HG02610 (cell line): ENCODE measurements around the gene RPTOR.

ENCODE experiments used
- ATAC-seq: cut with Tn5 transposase; IDR thresholded peaks from one replicate; pipeline ENCODE4 v1.9.1; 2021; ENCODE audit warnings: mild to moderate bottlenecking, moderate library complexity; ENCODE audit not compliant: unreplicated experiment

Gene RPTOR

GRCh38 chr17:80902197-80902962 lies 357.7 kb downstream of the RPTOR start:
- ATAC-seq, result no peak

- no peak for ATAC-seq
Measured at GRCh38 chr17:80902963-80903611, 358.4 kb downstream of the RPTOR start.

GRCh38 chr17:80904036-80904753 lies 359.6 kb downstream of the RPTOR start:
- ATAC-seq, result no peak

- ATAC-seq, result no peak
Measured at GRCh38 chr17:80905586-80906230, 361.1 kb downstream of the RPTOR start.

GRCh38 chr17:80906364-80907259 lies 362.0 kb downstream of the RPTOR start:
- ATAC-seq, result no peak

- no peak for ATAC-seq
Measured at GRCh38 chr17:80907281-80907680, 362.6 kb downstream of the RPTOR start.

GRCh38 chr17:80908211-80908610 lies 363.6 kb downstream of the RPTOR start:
- ATAC-seq, result no peak

GRCh38 chr17:80908776-80909175 lies 364.1 kb downstream of the RPTOR start:
- ATAC-seq, result no peak

GRCh38 chr17:80909635-80910034 lies 365.0 kb downstream of the RPTOR start:
- no peak for ATAC-seq

- ATAC-seq, result no peak
Measured at GRCh38 chr17:80910043-80910442, 365.4 kb downstream of the RPTOR start.

- ATAC-seq, result no peak
Measured at GRCh38 chr17:80912476-80912875, 367.8 kb downstream of the RPTOR start.

- ATAC-seq, result no peak
Measured at GRCh38 chr17:80913928-80914821, 369.5 kb downstream of the RPTOR start.

- no peak for ATAC-seq
Measured at GRCh38 chr17:80916246-80916645, 371.6 kb downstream of the RPTOR start.

GRCh38 chr17:80917716-80918560 lies 373.3 kb downstream of the RPTOR start:
- no peak for ATAC-seq

- ATAC-seq, result no peak
Measured at GRCh38 chr17:80918731-80919130, 374.1 kb downstream of the RPTOR start.

GRCh38 chr17:80919331-80920311 lies 375.0 kb downstream of the RPTOR start:
- ATAC-seq, result no peak

- no peak for ATAC-seq
Measured at GRCh38 chr17:80920441-80920840, 375.8 kb downstream of the RPTOR start.
